Kidney (tissue), 14 donors: Measurements from ENCODE around the gene CHPF2. TPM values are rescaled to one million over a fixed set of nuclear protein-coding genes. Genes with fewer than 3 reads are reported as not detected.
A peak's percentile ranks its signal among the peaks of the same experiment; 100 is the strongest.

ENCODE experiments used
- DNase-seq, 5 donors: peaks; one replicate each; pipeline ENCODE4 v3.0.0-alpha.2; 2013 to 2020
- FAIRE-seq: peaks from 2 replicates; lab custom pipeline; 2012; peaks lifted over from hg19 to GRCh38; lab: Jason Lieb, UNC
- H3K27ac ChIP-seq, 2 donors: one replicate each; pipeline ENCODE4 v1.7.0; 2013; ENCODE audit warnings: low read depth in 2 of 2, low read length in 2 of 2, inconsistent platforms in 1 of 2
- H3K27me3 ChIP-seq: one replicate; pipeline ENCODE4 v1.7.1; 2013; ENCODE audit warnings: low read length, inconsistent platforms; ENCODE audit not compliant: control insufficient read depth, insufficient read depth
- H3K36me3 ChIP-seq, 3 donors: one replicate each; pipeline versions ENCODE4 v1.7.0 to v1.7.1; 2013; ENCODE audit warnings: low read length in 3 of 3, control low read depth in 1 of 3, inconsistent platforms in 1 of 3; ENCODE audit not compliant: insufficient read depth in 3 of 3, control insufficient read depth in 2 of 3
- H3K4me1 ChIP-seq, 3 donors: one replicate each; pipeline versions ENCODE4 v1.7.0 to v1.7.1; 2013; ENCODE audit warnings: low read length in 3 of 3, inconsistent platforms in 1 of 3, low read depth in 1 of 3; ENCODE audit not compliant: control insufficient read depth in 2 of 3, insufficient read depth in 2 of 3
- H3K4me3 ChIP-seq, 3 donors: one replicate each; pipeline versions ENCODE4 v1.7.0 to v1.8.1; 2013; ENCODE audit warnings: low read length in 3 of 3, control low read depth in 1 of 3, inconsistent platforms in 1 of 3
- H3K9ac ChIP-seq, 3 donors: one replicate each; pipeline versions ENCODE4 v1.7.0 to v1.7.1; 2013; ENCODE audit warnings: low read length in 3 of 3, control low read depth in 1 of 3, inconsistent platforms in 1 of 3
- H3K9me3 ChIP-seq, 3 donors: one replicate each; pipeline versions ENCODE4 v1.7.0 to v1.7.1; 2013; ENCODE audit warnings: low read length in 3 of 3, control low read depth in 1 of 3, inconsistent platforms in 1 of 3; ENCODE audit not compliant: control insufficient read depth in 2 of 3, insufficient read depth in 1 of 3
- intact Hi-C: fragments of 100-400 bp; cut with DNase I; formaldehyde crosslinking; loops from one replicate; pipeline ENCODE4 v1.11.1; 2022
- polyA plus RNA-seq: library from polyadenylated mRNA; stranded (reverse); fragments of 350-450 nt; fragmentation: Illumina TruSeq; extraction: RNeasy Lipid Tissue Mini Kit (QIAGEN cat#74804); gene quantifications from one replicate; pipeline ENCODE4 v1.2.3, GENCODE V29; 2014; ENCODE audit warnings: low read depth, low replicate concordance; ENCODE audit not compliant: insufficient read depth
- total RNA-seq: library from RNA; stranded (reverse); fragmentation: NEBNext Ultra II Directional; extraction: Animal tissue kit (Norgen Biotek cat#: 25700); gene quantifications from one replicate; pipeline ENCODE4 v1.2.1, GENCODE V29; 2021
- TF ChIP-seq, protein P1 (sequence below): IDR thresholded peaks from 3 replicates; pipeline ENCODE4 v1.5.1; 2012; ENCODE audit warnings: mild to moderate bottlenecking, moderate library complexity, borderline replicate concordance; ENCODE audit not compliant: insufficient read depth; ENCODE audit errors: extremely low read depth
- donor health status: control.
- donor health status: control.
- donor health status: control.
- donor health status: control.
- donor health status: control.
- donor health status: DM: yes; HTN: yes; CAD: no.
- donor health status: Normal renal cell carcinoma (clear cell type).

The CHPF2 gene
- total and polyA plus RNA-seq, 2 donors from 2014 or later, result 15.6 to 45.2 TPM

DNA sequence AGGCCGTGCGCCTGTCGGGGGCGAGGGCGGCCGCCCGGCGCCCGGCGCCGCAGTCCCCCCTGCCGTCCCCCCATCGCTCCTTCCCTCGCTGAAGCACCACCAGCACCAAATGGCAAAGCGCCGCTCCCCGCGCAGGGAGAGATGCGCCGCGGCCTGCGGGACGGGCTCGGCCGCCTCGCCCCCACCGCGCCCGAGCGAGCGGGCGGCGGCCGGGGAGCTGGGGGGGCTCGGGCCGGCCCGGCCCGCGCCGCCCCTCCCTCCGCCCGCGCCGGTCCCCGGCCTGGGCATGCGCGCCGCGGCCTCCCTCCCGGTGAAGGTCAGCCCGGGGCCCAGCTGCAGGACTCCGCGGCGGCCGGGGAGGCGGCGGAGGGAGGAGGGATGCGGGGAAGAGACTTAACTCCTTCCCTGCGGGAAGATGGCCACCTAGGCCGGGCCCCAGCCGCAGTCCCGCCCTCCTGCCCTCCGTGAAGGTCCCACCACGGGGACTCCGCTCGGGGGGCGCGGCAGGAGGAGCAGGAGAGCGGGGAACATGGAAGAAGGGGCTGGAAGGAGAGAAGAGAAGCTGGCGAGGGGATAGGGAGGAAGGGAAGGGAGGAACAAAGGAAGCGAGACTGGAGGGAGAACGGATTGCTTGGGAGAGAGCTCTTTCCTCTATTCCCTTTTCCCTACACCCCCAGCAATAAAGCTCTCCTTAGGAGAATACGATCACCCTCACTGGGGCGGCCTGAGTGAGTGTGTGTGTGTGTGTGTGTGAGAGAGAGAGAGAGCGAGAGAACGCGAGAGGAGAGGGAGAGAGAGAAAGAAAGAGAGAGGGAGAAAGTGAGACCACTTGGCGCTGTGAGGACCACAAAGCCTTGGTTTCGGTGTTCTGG is 19.6 kb downstream of the CHPF2 start:
- H3K27me3 ChIP-seq, result no peaks in the 10 kb centered on the region
- H3K4me3 ChIP-seq, result peak overlapping the region; percentile 45 to 80 (median 70)
- no peaks in the 10 kb centered on the region for H3K9me3 ChIP-seq
- H3K4me1 ChIP-seq, result peaks cover 10 to 37% (median 18%) of the 10 kb centered on the region in 3 donors
- H3K27ac ChIP-seq, result peak overlapping the region; percentile 78 to 94
- H3K36me3 ChIP-seq, result no peaks in the 10 kb centered on the region
- peak overlapping the region; percentile 11 to 85 (median 82) for H3K9ac ChIP-seq
- DNase-seq, result peak; percentile 88 to 94 (median 90)
- TF ChIP-seq, protein P1, sequence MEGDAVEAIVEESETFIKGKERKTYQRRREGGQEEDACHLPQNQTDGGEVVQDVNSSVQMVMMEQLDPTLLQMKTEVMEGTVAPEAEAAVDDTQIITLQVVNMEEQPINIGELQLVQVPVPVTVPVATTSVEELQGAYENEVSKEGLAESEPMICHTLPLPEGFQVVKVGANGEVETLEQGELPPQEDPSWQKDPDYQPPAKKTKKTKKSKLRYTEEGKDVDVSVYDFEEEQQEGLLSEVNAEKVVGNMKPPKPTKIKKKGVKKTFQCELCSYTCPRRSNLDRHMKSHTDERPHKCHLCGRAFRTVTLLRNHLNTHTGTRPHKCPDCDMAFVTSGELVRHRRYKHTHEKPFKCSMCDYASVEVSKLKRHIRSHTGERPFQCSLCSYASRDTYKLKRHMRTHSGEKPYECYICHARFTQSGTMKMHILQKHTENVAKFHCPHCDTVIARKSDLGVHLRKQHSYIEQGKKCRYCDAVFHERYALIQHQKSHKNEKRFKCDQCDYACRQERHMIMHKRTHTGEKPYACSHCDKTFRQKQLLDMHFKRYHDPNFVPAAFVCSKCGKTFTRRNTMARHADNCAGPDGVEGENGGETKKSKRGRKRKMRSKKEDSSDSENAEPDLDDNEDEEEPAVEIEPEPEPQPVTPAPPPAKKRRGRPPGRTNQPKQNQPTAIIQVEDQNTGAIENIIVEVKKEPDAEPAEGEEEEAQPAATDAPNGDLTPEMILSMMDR, result no peak
- FAIRE-seq, result no peak
- intact Hi-C loops, result no loop called here

DNA sequence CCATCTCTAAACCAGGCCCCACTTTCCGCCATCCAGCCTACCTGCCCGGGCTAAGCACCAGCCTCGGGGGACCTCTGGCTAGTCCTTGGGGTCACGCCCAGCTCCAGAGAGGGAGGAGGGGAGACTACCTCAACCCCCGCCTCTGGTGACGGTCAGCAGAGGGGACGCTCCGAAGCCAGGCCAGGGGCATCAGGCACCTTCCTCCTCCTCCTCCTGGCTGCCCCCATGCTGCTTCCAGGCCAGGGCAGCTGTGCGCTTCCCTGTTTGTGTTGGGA is 20.2 kb downstream of the CHPF2 start:
- Histone ChIP-seq H3K4me1 (peaks cover 10 to 37% (median 18%) of the 10 kb centered on the region in 3 donors), H3K9ac (peak overlapping the region; percentile 11 to 85 (median 82)), H3K27me3 (no peaks in the 10 kb centered on the region), H3K36me3 (no peaks in the 10 kb centered on the region), H3K4me3 (peak overlapping the region; percentile 45 to 80 (median 70)), H3K27ac (peak overlapping the region; percentile 67 to 94), H3K9me3 (no peaks in the 10 kb centered on the region)
- intact Hi-C loops, result no loop called here
- TF ChIP-seq, protein P1, result no peak
- no peak for FAIRE-seq
- peak in 2 of 5 donors; percentile 73 to 83 for DNase-seq

DNA sequence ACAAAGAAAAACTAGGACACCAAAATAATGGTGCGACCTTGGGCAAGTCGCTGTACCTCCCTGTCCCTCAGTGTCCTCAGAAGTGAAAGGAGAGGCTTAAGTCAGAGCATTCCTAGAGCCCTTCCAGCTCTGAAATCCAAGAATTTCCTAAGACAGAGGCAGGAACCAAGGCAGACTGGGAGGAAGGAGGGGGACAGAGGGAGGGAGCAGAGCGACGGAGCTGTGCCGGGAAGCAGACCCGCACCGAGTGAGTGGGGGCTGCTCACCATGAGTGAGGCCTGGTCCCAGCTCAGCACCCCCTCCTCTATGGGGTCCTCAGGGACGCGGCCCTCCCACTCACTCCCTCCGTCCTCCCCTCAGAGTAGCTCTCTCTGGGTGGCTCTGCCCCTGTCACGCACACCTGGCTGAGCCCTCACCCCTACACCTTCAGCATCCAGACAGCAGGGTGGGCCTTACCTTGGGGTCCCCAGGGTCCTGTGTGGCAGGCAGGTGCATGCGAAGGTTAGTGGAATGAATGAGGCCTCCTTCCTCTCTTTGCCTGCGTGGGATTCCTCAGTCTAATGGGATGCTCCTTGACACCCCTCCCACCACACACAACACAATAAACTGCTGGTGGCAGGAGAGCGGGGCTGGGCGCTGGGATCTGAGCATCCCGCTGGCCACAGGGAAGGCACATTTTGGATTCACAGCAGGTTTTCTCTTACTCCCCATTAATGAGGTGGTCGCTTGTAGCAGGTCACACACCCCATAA is 20.9 kb downstream of the CHPF2 start:
- Histone ChIP-seq H3K36me3 (no peaks in the 10 kb centered on the region), H3K9ac (peak overlapping the region in 1 of 3 donors; percentile 85), H3K4me1 (peaks cover 10 to 33% (median 15%) of the 10 kb centered on the region in 3 donors), H3K9me3 (no peaks in the 10 kb centered on the region), H3K4me3 (peak overlapping the region in 2 of 3 donors; percentile 45 to 70), H3K27ac (peak overlapping the region; percentile 37 to 67), H3K27me3 (no peaks in the 10 kb centered on the region)
- TF ChIP-seq, protein P1, result no peak
- FAIRE-seq (no peak), DNase-seq (peak in 4 of 5 donors; percentile 44 to 76 (median 66))
- intact Hi-C loops, result no loop called here
